TTC549 (cell line): ENCODE measurements around the gene CNTN2.

ENCODE experiments used
- FAIRE-seq: peaks from 2 replicates; lab custom pipeline; 2012; peaks lifted over from hg19 to GRCh38; lab: Jason Lieb, UNC

CNTN2 gene, protein sequence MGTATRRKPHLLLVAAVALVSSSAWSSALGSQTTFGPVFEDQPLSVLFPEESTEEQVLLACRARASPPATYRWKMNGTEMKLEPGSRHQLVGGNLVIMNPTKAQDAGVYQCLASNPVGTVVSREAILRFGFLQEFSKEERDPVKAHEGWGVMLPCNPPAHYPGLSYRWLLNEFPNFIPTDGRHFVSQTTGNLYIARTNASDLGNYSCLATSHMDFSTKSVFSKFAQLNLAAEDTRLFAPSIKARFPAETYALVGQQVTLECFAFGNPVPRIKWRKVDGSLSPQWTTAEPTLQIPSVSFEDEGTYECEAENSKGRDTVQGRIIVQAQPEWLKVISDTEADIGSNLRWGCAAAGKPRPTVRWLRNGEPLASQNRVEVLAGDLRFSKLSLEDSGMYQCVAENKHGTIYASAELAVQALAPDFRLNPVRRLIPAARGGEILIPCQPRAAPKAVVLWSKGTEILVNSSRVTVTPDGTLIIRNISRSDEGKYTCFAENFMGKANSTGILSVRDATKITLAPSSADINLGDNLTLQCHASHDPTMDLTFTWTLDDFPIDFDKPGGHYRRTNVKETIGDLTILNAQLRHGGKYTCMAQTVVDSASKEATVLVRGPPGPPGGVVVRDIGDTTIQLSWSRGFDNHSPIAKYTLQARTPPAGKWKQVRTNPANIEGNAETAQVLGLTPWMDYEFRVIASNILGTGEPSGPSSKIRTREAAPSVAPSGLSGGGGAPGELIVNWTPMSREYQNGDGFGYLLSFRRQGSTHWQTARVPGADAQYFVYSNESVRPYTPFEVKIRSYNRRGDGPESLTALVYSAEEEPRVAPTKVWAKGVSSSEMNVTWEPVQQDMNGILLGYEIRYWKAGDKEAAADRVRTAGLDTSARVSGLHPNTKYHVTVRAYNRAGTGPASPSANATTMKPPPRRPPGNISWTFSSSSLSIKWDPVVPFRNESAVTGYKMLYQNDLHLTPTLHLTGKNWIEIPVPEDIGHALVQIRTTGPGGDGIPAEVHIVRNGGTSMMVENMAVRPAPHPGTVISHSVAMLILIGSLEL

DNA sequence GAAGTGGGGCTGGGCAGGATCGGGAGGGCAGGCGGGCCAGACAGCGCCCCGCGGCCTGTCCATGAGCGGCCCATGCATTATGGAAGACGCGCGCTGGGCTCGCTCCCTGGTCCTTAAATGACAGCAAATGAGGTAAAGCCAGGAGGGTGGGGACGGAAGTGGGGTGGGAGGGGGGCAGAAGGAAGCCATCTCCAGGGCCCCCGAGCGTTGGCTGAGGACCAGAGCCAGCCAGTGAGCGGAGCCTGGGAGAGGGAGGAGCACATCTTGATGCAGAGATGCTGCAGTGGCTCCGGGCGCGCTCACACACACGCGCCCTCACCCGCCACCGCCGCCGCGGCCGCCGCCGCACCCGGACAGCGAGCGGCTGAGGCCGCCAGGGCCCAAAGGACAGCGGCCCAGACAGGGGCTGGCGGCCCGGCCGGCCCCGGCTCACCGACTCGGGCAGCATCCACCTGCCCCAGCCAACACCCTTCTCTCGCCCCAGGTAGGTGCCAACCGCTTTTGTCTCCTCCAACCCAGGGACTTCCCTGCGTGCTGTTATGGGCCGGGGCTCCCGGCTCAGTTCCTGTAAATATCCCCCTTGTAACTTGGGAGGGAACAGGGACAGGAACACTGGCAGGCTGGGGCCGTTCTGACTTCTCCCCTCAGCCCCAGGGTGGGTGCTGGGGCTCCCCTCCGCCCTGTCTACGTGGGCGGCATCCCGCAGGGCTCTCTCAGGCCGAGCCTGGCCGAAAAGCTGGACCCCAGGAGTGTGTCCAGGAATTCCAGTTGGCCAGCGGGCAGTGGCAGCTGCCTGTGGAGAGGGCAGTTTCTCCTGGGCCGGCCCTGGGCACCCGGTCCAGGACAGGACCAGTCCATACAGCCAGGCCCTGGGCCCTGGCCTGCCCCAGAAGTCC is at the start of gene CNTN2:
Gene CNTN2 (plus strand): TSS at position 302 of the 896 bp plus-strand sequence. CDS start 9,974 bp downstream, outside the sequence.
- no peak for FAIRE-seq

DNA sequence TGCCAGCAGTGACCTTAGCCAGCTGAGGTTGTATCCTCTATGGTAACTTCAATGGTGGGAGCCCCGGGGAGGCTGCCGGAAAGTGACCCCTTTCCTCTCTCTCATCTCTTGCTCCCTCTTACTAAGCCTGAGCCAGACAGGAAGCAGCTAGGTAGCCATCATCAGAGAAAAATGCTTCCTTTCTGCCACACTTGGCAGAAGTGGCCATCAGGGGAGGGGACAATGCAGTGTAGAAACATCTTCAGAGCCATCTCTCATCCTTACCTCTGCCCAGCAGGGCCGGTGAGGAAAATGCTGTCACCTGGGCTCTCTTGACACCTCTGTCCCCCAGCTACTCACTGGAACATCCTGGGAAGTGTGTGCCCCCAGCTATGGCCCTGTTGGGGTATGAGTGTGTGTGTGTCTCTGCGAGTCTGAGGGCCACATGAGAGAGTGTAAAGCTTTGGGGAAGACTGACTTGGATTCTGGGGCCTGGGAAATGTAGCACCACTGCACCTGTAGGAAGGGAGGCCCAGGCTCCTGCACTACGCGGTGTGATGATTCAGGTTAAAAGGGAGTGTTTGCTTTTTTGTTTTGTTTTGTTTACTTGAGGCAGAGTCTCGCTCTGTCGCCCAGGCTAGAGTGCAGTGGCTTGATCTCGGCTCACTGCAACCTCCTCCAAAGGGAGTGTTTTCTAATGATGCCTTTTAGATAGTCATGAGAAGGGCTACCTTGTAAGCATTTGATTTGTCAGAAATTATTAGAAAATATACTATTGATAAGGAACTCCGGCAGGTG is 48.7 kb upstream of the CNTN2 start:
- FAIRE-seq: no peak

DNA sequence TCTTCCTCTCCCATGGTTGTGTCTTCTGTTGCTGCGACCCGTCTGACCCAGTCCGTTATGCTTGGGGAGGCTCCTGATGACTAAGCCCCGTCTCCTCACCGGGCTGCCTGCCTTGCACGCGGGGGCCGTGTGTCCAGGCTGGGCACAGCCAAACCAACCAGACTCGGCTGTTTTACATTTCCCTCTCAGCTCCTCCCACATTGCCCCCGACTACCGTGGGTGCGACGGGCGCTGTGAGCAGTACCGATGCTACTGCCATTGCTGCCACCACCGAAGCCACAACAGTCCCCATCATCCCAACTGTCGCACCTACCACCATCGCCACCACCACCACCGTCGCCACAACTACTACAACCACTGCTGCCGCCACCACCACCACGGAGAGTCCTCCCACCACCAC is 46.0 kb upstream of the CNTN2 start:
- no peak for FAIRE-seq

DNA sequence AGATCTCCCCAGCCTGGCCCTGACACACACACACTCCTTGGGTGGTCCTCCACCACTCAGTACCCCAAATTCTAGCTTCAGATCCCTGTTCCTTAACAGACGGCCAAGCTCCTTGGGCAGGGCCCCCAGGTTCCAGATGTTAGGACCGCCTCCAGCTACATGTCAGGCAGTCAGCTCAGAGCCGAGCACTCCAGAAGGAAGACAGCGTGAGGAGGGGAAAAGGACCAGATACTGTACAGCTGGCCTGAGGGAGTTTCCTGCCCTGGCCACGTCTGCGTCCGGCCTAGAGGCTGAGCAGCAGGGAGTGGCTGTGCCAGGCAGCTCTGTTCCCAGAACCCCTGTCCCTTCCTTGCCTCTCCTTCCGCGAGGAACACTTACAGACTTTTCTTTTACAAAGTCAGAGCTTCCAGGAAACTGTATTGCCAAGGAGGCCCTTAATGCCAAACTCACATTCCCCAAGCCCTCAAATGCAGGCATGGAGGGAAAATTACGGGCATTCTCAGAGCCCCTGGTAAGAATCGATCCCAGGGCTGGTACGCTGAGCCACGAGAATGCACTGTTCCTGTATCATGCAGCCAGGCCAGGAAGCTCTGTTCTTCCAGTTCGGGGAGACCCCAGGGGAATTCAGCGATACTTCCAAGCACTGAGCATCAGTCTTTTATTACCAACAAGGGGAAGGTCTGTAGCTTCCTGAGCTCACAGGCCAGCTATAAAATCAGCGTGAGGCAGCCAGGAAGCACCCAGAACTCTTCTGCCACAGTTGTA is 45.2 kb upstream of the CNTN2 start:
- FAIRE-seq: no peak

DNA sequence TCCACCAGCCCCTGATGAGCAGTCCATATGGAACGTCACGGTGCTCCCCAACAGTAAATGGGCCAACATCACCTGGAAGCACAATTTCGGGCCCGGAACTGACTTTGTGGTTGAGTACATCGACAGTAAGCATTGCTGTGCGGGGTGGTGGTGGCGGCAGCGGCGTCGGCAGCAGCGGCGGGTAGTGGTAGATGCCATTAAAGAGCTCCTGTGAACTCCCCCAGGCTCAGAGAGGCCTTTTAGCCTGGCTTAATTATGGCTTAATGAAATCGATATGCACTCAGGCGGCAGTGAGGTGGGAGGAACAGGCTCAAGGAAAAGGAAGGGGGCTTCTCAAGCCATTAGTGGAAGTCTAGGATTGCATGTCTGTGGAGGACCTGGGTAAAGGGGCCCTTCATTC is 41.9 kb upstream of the CNTN2 start:
- FAIRE-seq: no peak

DNA sequence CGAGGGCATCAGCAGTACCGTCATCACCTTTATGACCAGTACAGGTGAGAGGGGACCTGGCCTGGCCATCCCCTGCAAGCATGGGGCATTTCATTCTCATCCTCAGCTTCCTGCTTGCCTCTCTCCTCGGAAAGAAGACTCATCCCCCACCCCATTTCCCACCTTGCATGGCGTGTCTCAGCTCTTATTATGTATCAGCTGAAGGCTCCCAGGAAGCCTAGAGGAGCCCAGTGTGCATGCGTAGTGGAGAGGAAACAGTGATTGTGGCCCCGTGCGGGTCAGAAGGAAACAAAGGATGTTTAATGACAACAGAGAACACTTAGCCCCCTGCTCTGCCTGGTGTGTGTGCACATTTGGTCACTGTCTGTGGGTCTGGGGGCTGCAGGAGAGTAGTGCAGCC is 40.3 kb upstream of the CNTN2 start:
- no peak for FAIRE-seq

DNA sequence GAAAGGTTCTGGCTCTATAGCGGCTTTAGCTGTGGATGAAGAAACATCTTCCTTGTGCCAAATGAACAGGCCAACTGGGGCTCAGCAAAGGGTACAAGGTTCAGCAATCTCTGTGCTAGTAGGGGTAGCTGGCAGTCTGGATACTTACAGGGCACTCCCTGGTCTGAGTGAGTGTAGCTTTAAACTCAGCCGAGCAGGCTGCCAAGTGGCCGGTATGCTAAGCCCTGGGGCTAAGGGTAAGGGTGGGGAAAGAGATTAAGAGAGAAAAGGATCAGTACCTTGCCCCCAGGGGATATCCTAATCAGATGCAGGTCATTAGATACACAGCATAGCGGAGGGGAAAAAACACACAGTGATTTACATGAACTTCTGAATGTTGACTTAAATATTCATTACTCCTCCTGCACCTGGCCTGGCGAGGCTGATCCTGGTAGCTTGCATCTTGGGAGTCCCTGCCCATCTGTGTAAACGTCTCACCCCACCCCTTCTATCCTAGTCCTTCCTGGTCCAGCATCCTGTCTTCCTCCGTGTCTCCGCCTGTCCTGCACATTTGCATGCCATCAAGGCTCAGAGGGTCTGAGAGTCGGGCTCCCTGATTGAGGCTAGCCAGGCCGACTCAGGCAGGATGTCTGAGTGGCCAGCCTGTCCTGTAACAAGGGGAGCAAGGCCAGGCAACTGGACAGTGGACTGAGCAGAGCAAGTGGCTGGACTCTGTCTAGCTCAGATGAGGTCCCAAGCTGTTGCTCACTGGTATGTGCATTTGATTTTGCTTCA is 39.5 kb upstream of the CNTN2 start:
- no peak for FAIRE-seq

DNA sequence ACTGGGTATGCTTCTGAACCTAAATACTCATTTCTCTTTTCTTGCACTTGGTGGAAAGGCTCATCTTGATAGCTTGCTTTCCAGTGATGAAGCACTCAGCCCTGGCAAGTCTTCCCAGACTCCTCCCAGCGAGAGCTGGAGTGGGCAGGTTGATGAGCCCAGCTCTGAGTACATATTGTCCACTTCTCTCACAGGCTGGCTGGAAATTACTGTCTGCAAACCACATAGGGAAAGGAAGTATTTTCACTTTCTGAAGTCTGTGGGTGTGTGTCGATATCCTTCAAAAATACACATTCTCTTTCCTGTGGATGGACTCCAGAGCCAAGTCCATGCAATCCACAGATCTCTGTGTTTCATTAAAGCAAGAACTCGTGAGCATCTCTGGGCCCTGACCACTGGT is 38.7 kb upstream of the CNTN2 start:
- no peak for FAIRE-seq

DNA sequence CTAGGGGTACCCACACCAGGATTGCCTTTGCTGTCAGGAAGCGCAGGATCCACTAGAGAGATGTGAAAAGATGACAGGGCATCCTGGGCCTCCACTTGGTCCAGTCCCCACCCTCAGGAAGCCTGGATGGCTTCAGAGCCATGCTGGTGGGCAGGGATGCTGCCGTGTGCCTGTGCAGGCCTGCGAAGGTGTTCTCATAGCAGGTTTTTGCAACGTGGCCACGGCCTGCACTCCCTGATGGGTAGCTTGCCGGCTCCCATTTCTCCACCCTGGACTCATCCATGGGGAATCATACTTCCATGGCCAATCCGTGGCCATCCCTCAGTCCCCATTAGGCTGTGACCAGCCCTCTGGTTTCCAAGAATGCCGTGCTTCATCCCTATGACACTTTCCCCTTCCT is 34.1 kb upstream of the CNTN2 start:
- no peak for FAIRE-seq

DNA sequence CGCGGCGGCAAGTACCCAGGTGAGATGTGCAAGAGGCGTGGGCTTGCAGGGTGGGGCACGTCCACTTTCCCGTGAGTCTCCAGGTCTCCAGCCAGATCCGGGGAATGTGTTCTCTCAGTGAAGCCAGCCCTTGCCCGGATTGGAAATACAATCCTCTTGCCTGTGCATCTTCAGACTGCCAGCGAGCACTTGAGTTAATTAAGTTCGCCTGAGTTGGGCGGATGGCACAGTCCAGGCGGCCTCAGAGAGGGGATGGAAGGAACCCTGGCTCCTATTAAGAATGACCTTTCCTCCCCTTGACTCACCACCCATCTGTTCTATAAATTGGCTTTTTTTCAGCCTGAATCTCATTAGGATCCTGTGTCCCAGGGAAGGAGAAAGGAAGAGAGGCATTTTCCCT is 33.3 kb upstream of the CNTN2 start:
- no peak for FAIRE-seq

DNA sequence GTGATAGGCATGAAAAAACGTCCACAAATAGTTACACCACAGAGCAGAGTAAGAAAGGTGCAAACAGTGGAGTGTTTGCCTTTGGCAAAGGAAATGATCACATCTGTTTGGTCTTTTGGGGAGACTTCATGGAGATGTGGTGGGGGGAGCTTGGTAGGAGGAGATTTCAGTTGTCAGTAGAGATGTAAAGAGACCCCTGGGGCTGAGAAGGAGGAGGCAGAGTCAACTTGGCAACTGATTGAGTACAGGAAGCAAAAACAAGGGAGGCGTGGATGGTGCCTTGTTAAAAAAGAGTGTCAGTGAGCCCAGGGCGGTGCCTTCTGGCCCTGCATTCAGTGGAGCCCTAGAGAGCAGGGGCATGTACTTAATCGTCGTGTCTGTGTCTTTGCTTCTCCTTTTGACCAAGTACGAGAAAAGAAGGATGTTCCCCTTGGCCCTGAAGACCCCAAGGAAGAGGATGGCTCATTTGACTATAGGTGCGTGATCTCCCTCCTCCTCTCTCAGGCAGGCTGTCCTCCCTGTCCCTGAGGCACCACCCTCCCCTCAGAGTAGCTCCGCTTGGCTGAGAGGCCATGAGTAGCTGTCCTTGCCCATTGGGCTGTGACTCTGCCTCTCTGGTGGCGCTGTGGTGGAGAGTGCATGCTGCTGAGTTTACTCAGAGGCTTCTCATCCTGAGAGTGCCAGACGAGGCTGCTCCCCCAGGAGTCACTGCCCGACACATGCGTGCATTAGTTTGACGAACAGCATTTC is 30.4 kb upstream of the CNTN2 start:
- no peak for FAIRE-seq

DNA sequence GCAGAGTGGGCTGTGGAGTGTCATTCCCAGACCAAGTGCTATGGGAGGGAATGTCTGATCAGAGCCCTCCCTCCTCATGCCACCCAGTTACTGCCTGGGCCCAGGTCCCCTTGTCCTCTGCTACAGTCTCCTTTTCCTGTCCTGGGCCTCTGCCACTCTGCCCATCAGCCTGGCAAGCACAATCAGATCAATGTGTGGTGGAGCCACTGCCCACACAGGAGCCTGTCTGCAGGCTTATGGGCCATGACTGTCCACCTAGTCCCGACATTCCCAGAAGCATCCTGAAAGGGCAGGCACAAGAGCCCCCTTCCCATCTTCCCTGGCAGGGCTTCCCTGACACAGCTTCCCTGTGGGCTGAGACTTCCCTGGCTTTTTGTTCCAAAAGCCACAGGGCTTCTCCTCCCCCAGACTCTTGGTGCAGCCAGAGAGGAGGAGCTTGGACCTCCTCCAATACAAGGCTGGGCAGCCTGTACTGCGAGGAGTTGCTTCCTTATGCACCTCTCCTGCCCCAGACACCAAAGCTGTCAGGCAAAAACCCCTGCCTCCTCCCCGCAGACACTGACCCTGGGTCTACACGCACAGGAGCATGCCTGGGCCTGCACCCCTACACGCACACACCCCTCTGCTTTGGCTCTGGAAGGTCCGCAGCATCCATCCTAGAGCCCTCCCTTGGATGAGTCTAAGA is 29.2 kb upstream of the CNTN2 start:
- no peak for FAIRE-seq

DNA sequence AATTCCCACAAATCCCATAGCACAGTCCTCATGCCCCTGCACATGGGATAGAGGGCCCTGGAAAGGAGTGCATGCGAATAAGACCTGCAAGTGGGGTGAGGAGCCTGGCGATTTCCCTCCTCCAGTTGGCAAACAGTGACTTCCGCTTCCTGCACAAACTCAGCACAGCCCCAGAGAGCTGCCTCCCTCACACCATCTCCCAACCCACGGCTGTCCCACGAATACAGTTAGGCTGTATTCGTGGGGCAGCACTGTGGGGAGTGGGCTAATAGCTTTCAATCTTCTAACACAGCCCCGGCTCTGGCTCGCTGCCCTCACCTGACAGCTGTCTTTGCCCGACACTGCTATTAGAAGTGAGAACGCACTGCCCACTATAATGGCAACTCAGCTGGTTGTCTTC is 28.2 kb upstream of the CNTN2 start:
- no peak for FAIRE-seq

DNA sequence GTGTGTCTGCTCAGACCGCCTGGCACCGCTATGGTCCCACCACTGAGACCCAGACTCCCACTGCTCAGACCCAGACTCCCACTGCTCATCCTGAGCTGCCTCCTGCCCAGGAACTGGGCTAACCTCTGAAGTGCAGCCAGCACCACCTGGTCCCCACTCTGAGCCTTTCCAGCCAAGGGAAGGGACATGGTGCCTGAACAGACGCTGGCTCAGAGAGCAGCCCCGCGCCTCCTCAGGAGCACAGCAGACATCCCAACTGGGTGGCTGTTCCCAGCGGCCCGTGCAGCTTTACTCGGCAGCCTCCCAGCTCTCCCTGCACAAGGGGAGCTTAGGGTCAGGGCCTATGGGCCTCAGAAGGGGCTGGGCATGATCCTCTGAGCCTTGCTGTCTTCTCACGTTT is 27.8 kb upstream of the CNTN2 start:
- FAIRE-seq: no peak

DNA sequence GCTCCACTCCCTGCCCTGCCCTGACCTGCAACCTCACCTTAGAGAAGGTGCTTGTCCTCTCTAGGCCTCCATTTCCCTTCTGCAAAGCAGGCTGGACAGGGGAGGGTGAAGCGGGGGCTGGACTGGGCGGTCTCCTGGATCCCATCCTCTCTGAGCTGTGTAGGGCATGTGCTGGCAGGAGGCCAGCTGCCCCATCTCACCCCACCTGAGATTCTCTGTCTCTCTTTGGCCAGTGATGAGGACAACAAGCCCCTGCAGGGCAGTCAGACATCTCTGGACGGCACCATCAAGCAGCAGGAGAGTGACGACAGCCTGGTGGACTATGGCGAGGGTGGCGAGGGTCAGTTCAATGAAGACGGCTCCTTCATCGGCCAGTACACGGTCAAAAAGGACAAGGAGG is 26.9 kb upstream of the CNTN2 start:
- FAIRE-seq: no peak

DNA sequence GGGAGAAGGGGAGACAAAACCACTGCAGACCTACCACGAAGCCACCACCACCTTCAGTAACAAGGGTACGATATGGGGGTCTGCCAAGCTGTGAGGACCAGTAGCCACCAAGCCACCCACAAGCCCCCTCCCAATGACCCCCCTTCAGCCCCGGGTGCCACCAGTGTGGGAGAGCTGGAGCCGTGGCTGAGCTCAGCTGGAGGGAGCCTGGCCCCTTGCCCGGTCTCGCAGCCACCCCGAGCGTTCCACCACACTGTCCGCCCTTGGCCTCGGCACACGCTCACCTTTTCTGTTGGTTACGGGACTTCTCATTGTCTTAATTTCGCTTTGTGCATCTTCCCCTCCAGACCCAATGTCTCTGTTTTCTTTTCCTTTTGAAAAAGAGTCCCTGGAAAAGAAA is 26.4 kb upstream of the CNTN2 start:
- no peak for FAIRE-seq

DNA sequence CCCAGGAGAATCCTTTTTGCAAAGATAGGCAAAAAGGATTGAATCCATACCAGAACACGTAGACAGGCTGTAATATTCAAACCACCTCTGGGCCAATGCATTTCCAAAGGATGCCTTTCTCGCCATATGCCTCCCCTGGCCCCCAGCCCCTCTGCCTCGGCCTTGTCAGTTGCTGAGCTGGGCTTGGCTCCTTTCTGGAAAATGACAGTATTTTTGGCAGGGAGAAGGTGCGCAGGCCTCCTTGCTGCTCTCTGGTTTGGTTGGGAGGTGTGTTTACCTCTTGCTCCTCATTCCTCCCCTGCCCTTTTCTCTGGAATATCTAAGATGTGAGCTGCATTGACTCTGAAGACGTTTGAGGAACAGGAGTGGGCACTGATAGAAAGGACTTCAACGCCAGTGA is 26.0 kb upstream of the CNTN2 start:
- FAIRE-seq: no peak

DNA sequence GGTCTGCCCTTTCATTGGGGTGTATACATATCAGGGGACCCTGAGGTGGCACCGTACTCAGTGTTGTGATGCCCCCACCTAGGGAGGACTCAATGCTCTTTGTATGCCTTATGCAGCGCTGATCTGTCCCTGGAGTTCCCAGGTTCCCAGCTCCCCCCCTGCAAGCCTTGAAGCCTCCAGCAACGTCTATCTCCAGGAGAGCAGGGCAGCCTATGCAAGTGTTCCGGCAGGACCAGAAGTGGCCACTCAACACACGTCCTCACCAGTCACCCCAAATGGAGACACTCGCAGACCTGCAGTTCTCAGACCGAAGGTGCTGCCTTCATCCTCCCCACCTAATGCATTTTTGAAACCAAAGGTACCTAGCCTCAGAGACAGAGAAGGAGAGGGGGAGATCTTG is 25.2 kb upstream of the CNTN2 start:
- no peak for FAIRE-seq
